Body of pancreas (tissue), 4 donors: ENCODE data around the gene ZBTB20. TPM values are rescaled to one million over a fixed set of nuclear protein-coding genes. Genes with fewer than 3 reads are reported as not detected.

Experiments used
- ATAC-seq: fragments of 150-250 bp; one replicate; pipeline ENCODE4 v1.9.1; 2016
- DNase-seq, 4 donors: peaks; one replicate each; pipeline ENCODE4 v3.0.0-alpha.2; 2019
- H3K27ac ChIP-seq, 4 donors: fragments of 200-600 bp; sonication (generic); 1 replicate in 3 of 4; 2 replicates in 1 of 4; pipeline versions ENCODE4 v1.5.1 to v1.6.1; 2016 to 2019; ENCODE audit warnings: mild to moderate bottlenecking in 1 of 4, mixed read lengths in 1 of 4, moderate library complexity in 1 of 4
- H3K27me3 ChIP-seq, 2 donors: fragments of 200-600 bp; sonication (generic); one replicate each; pipeline ENCODE4 v1.6.0; 2016; ENCODE audit warnings: mild to moderate bottlenecking in 1 of 2
- H3K36me3 ChIP-seq, 2 donors: fragments of 200-600 bp; sonication (generic); replicated peaks in 1 of 2; 2 replicates each; pipeline ENCODE4 v1.5.1; 2016; ENCODE audit warnings: low read depth in 2 of 2; ENCODE audit not compliant: insufficient read depth in 1 of 2
- H3K4me1 ChIP-seq: fragments of 200-600 bp; sonication (generic); one replicate; pipeline ENCODE4 v1.6.0; 2016
- H3K4me3 ChIP-seq, 2 donors: fragments of 200-600 bp; sonication (generic); 1 replicate in 1 of 2; 2 replicates in 1 of 2; pipeline ENCODE4 v1.5.1; 2016 to 2019
- H3K9me3 ChIP-seq, 3 donors: fragments of 200-600 bp; sonication (generic); 1 replicate in 2 of 3; 2 replicates in 1 of 3; pipeline ENCODE4 v1.5.1; 2016
- CTCF ChIP-seq, 7 experiments: fragments of 450-650 bp in 4 of 7; fragments of 200-600 bp in 3 of 7; sonication (generic) in 3 of 7; IDR thresholded peaks; one replicate each; pipeline ENCODE4 v1.5.1; 2016 to 2019; ENCODE audit warnings: antibody characterized with exemption in 7 of 7
- POLR2A ChIP-seq, 3 donors: fragments of 450-650 bp; IDR thresholded peaks; one replicate each; pipeline ENCODE4 v1.6.1; 2016; ENCODE audit warnings: antibody characterized with exemption in 3 of 3, mild to moderate bottlenecking in 2 of 3
- WGBS, 2 donors: methylation state at CpG; one replicate each; pipeline ENCODE4 v1.1.5; 2017; 5-methylcytosine and 5-hydroxymethylcytosine counted together
- intact Hi-C: fragments of 100-400 bp; cut with DNase I; formaldehyde crosslinking; loops from one replicate; pipeline ENCODE4 v1.15.1; 2023
- total RNA-seq, 2 donors: library from RNA; depleted of rRNA; stranded (reverse); fragments of >200 nt; gene quantifications; one replicate each; pipeline ENCODE4 v1.1.0, GENCODE V29; 2016

Gene ZBTB20
- total RNA-seq, 2 donors from 2014 or later, result 48.3 to 77.1 TPM

DNA sequence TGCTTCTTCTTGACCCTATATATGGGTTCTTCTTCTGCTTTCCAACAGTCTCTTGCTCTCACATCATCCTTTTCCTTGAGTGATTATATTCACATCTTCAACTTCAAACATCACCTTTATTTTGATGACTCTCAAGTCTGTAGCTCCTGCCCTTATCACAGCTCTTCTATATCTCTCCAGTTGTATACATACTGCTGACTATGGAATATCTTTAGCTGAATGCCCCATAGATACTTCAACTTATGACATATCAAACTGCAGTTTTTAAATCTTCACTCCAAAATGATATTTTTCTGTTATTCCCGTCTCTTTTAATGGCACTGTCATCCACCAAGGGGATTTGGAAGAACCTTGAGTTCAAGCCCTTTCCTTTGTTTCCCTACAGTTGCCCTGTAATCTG, 139.1 kb downstream of the ZBTB20 start:
- intact Hi-C loops, result no loop called here
- no peak for ATAC-seq
- Histone ChIP-seq H3K9me3 (no peaks in the 10 kb centered on the region), H3K4me1 (peaks cover 3% of the 10 kb centered on the region), H3K4me3 (no peak overlapping the region), H3K36me3 (no peaks in the 10 kb centered on the region), H3K27me3 (no peaks in the 10 kb centered on the region), H3K27ac (no peak overlapping the region)
- TF ChIP-seq CTCF (IDR thresholded peaks at IDR 0.05), result no peak
- TF ChIP-seq POLR2A (IDR thresholded peaks at IDR 0.05), result no peak
- WGBS, 2 donors, result 96 to 97% methylated on average over 1 of the region's 1 CpG
- DNase-seq, result no peak

DNA sequence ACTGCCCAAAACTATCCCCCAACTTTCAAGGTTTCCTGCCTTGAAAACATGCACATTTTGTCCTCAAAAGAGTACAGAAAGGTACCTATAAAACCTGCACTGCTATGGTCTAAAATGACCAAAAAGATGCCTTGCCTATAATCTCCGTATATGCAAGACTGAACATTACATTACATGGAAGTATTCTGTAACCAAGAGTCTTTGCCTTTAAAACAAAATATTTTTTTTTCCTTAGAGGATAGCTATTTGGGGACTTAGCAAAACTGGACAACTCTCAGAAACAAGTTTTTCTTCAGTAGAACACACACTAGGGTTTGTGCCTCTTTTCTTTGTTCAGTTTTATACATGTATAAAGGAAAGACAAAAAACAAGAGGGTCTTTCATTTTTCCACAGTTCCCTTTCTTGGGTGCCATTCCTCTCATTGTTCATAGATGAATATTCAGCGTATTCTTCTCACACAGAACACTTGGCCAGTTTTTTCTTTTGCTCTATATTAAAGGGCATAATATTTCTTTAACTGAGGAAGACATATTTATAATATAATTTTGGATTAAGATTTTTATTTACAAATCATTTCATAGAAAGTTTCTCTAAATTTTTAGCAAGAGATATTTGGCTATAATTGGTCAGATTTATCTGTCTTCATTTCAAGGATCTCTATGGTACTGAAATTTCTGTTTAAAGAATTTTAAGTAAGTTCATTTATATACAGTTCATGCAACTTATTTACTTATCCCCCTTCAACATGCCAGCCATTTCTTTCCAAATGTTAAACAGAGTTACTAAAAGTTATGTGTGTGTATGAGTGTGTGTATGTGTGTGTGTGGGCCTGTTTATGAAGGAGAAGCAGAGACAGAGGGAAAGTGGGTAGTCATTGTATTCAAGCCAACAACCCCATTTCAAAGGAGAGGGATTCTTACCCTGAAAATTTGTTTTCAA, 142.6 kb downstream of the ZBTB20 start:
- no peak for DNase-seq
- no peaks in the 10 kb centered on the region for H3K27me3 ChIP-seq
- intact Hi-C loops, result no loop called here
- no peaks in the 10 kb centered on the region for H3K4me1 ChIP-seq
- no peak overlapping the region for H3K4me3 ChIP-seq
- H3K9me3 ChIP-seq, result peaks cover 0 to 4% (median 0%) of the 10 kb centered on the region in 3 donors
- no peak for ATAC-seq
- TF ChIP-seq POLR2A (IDR thresholded peaks at IDR 0.05) (no peak), CTCF (IDR thresholded peaks at IDR 0.05) (no peak)
- no peaks in the 10 kb centered on the region for H3K36me3 ChIP-seq
- 98 to 100% methylated on average over 2 of the region's 2 CpGs for WGBS, 2 donors
- H3K27ac ChIP-seq, result no peak overlapping the region

DNA sequence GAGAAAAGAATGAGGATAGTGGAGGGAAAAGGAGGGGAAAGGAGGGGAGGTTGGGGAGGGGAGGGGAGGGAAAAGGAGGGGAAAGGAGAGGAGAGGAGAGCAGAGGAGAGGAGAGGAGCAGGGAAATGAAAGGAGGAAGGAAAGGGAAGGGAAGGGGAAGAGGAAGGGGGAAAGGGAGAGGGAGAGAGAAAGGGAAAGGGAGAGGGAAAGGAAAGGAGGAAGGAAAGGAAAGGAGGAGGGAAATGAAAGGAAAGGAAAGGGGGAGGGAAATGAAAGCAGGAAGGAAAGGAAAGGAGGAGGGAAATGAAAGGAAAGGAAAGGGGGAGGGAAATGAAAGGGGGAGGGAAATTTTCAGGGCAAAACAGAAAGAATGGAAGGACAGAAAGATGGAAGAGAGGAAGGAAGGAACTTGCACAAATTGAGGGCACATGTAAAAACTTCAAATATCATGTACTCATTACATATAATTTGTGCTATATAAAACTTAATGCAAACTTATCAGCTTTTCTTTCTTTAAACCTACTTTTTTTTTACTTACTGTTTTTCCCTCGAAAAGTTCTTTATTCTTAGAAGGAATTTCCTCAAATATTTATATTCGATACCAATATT, 148.0 kb downstream of the ZBTB20 start:
- WGBS, 2 donors, result 92 to 96% methylated on average over 2 of the region's 2 CpGs
- Histone ChIP-seq H3K27ac (no peak overlapping the region), H3K4me1 (no peaks in the 10 kb centered on the region), H3K9me3 (peaks cover 0 to 4% (median 0%) of the 10 kb centered on the region in 3 donors), H3K4me3 (no peak overlapping the region), H3K27me3 (no peaks in the 10 kb centered on the region), H3K36me3 (no peaks in the 10 kb centered on the region)
- TF ChIP-seq CTCF (IDR thresholded peaks at IDR 0.05), result no peak
- TF ChIP-seq POLR2A (IDR thresholded peaks at IDR 0.05), result no peak
- ATAC-seq, result no peak
- intact Hi-C loops, result no loop called here
- no peak for DNase-seq

DNA sequence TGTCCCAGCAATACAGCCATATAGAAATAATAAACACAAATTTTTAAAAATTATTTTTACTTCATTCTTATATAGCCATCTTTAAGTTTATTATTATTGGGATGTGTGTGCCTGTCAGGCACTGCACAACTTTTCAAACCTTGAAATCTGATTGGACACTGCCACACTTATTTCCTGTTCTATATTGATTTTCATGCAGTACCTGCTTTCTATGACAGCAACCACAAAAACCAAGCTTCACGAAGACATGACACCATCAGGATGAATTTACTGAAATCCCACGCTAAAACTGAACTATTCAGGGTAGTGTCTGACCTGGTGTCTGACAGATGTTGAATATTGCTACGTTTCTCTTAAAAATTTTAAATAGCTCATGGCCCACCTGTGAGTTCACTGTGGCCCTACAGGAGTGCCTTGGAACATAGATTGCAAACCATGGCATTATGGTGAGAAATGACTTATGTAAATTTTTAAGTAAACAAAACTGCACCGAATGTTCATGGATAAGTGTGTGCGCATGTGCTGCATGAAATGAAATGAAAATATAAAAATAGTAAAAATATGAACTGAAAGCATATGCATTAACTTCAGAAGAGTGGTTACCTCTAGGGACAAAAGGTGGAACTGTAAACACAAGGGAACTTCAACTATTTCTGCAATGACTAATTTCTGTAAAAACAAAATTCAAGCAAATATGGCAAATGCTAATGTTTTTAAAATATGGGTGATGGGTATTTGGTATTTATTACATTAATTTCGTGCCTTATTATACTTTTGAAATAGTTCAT, 152.3 kb downstream of the ZBTB20 start:
- intact Hi-C loops, result no loop called here

More for the DNA sequence above, 152.3 kb downstream of the ZBTB20 start:
- ATAC-seq (no peak), DNase-seq (no peak)
- no peaks in the 10 kb centered on the region for H3K27me3 ChIP-seq
- no peak overlapping the region for H3K27ac ChIP-seq
- TF ChIP-seq CTCF (IDR thresholded peaks at IDR 0.05) (no peak), POLR2A (IDR thresholded peaks at IDR 0.05) (no peak)
- H3K9me3 ChIP-seq, result no peaks in the 10 kb centered on the region
- H3K4me3 ChIP-seq, result no peak overlapping the region
- H3K4me1 ChIP-seq, result no peaks in the 10 kb centered on the region
- 80 to 89% methylated on average over 6 of the region's 6 CpGs for WGBS, 2 donors
- no peaks in the 10 kb centered on the region for H3K36me3 ChIP-seq
